Daoy (cell line): ENCODE results near the gene UBA5. TPM values are rescaled to one million over a fixed set of nuclear protein-coding genes. Genes with fewer than 3 reads are reported as not detected.

Experiments
- DNase-seq: peaks from one replicate; pipeline ENCODE4 v3.0.0-alpha.2; 2015; ENCODE audit warnings: low read depth
- total RNA-seq: library from RNA; depleted of rRNA; stranded (reverse); fragments of >200 nt; shearing (Covaris generic); gene quantifications from 2 replicates; pipeline ENCODE4 v1.2.3, GENCODE V29; 2014; rRNA removed

UBA5 gene
- total RNA-seq, 1 experiment from 2014 or later: 31.7 TPM

- no peak for DNase-seq
Observed at GRCh38 chr3:132716372-132716771, 56.2 kb downstream of the UBA5 start.

GRCh38 chr3:132720228-132720627, 60.1 kb downstream of the UBA5 start:
- no peak for DNase-seq

- peak; percentile 74 for DNase-seq
Observed at GRCh38 chr3:132721479-132722164, 61.5 kb downstream of the UBA5 start.

DNA sequence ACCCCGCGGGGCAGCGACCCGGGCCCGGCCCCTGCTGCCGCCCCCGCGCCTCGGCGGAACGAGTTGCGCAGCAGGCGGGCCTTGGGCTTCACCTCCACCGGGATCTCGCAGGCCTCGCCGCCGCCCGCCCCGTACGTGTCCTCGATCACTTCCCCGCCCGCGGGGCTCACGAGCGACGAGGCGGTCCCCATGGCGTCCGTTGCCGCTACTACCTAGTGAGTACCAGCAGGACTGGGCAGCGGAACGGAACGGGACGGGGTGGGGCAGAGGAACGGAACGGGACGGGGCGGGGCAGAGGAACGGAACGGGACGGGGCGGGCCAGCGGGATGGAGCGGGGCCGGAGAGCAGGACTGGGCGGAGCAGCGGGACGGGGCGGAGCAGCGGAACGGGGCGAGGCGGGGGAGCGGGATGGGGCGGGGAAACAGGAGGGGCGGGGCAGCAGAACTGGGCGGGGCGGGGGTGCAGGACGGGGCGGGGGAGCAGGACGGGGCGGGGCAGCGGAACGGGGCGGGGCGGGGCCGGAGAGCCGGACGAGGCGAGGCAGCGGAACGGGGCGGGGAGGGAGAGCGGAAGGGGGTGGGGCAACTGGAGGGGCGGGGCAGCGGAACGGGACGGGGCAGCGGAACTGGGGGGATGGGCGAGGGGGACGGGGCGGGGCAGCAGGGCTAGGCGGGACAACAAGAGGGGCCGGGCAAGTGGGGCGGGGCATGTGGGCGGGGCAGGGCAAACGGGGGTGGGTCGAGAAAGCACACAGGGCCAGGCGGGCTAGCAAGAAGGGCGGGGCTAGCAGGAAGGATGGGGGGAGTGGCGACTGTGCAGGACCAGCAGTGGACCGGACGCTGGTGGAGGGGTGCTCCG, 62.3 kb downstream of the UBA5 start, which contains the start of gene NPHP3:
NPHP3 (minus strand) TSS at position 245 of the 859 bp plus-strand sequence; CDS start at position 191, 54 bp downstream.
- peak; percentile 97 for DNase-seq

GRCh38 chr3:132723024-132723950, 63.2 kb downstream of the UBA5 start:
- no peak for DNase-seq

- DNase-seq: peak; percentile 22
Observed at GRCh38 chr3:132726341-132726823, 66.3 kb downstream of the UBA5 start.

Other genes with a start within 250 kb of the UBA5 start
- 29.5 and 31.3 TPM in 2 replicates for gene DNAJC13, start 242.8 kb upstream of the UBA5 start, total RNA-seq
- not detected in 2 replicates for gene ACKR4, start 63.1 kb upstream of the UBA5 start, total RNA-seq
- gene ACAD11, start 520 bp upstream of the UBA5 start, total RNA-seq: 4.7 TPM in 2 replicates
- gene NPHP3, start 62.1 kb downstream of the UBA5 start, total RNA-seq: 18.4 and 40.2 TPM in 2 replicates